Fibroblast of skin of back (primary cell): ENCODE results near the gene RFTN2.
"Not testable (repeated sequence)": the region's sequence is repeated elsewhere in the genome, so short reads cannot be mapped to it uniquely, and the experiment has no call there.

Experiments
- DNase-seq: peaks from one replicate; pipeline ENCODE4 v3.0.0-alpha.2; 2013

RFTN2 gene

DNA sequence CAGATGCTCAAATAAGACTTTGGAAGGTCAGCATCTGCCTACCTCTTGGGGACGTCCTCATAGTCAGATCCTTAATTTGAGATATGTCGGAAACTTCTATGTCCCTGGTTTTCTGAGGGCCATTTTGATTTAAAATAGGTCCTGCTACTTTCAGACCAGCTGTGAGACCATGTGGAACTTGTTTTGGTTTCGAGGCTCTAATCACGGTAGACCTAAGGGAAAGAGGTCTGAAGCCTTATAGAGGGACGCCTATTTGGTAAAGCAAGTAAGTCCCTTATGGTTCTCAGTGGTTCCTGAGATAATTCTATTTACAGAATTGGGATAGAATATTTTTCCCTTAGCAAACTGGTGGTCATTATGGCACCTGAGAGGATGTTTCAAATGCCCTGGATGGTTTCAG, 75.1 kb downstream of the RFTN2 start:
- DNase-seq, result no peak

DNA sequence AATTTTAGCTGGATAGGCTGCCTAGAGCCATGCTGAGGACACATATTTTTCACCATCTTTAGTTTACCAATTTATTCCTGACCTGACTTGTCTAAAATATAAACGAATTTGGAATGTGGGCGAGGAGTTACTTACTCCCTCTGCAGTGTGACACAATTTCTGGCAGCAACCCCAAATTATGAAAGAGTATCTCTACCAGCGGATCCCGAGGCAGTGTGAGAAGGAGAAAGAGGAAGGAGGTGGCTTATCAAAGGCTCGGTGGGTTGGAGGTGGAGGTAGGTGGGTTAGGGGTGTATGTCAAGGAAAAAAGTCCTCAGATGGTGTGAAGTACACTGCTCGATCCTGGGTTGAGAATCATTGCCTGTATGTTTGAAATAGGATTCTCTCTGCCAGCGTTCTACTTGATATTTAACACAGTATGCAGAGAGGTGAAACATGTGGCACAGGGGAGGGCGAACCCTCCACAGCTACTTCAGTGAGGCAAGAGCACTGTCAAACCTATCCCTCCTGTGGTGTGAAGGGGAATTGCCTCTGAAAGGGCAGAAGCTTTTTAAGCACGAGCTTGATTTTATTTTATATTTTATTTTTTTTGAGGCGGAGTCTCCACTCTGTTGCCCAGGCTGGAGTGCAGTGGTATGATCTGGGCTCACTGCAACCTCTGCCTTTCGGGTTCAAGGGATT, 76.0 kb downstream of the RFTN2 start:
- DNase-seq, result peak; percentile 9

- no peak for DNase-seq
Measured at GRCh38 chr2:197598450-197598849, 76.9 kb downstream of the RFTN2 start.

- no peak for DNase-seq
Measured at GRCh38 chr2:197597166-197597565, 78.2 kb downstream of the RFTN2 start.

- DNase-seq, result no peak
Measured at GRCh38 chr2:197596766-197597165, 78.6 kb downstream of the RFTN2 start.

- DNase-seq, result no peak
Measured at GRCh38 chr2:197591339-197592072, 83.9 kb downstream of the RFTN2 start.

DNA sequence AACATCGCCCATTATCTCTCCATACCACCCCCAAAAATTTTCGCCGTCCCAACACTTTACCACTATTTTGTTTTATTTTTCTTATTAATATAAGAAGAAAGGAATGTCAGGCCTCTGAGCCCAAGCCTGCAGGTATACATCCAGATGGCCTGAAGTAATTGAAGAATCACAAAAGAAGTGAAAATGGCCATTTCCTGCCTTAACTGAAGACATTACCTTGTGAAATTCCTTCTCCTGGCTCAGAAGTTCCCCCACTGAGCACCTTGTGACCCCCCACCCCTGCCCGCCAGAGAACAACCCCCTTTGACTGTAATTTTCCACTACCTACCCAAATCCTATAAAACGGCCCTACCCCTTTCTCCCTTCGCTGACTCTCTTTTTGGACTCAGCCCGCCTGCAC, 88.1 kb downstream of the RFTN2 start:
- DNase-seq, result not testable (repeated sequence)

DNA sequence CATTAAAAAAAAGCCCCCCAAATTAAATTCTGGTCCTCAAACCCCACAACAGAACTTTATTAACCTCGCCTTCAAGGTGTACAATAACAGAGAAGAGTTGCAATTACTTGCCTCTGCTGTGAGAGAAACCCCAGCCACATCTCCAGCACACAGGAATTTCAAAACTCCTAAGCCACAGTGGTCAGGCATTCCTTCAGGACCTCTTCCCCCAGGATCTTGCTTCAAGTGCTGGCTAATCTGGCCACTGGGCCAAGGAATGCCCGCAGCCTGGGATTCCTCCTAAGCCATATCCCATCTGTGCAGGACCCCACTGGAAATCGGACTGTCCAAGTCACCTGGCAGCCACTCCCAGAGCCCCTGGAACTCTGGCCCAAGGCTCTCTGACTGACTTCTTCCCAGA, 95.2 kb downstream of the RFTN2 start:
- DNase-seq, result not testable (repeated sequence)

DNA sequence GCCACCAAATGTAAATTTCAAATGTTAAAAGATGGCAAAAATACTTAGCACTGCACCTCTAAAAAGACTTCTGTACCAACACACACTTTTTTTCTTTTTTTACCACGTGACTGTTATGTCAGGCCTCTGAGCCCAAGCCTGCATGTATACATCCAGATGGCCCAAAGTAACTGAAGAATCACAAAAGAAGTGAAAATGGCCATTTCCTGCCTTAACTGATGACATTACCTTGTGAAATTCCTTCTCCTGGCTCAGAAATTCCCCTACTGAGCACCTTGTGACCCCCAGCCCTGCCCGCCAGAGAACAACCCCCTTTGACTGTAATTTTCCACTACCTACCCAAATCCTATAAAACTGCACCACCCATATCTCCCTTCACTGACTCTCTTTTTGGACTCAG, 97.1 kb downstream of the RFTN2 start:
- not testable (repeated sequence) for DNase-seq

DNA sequence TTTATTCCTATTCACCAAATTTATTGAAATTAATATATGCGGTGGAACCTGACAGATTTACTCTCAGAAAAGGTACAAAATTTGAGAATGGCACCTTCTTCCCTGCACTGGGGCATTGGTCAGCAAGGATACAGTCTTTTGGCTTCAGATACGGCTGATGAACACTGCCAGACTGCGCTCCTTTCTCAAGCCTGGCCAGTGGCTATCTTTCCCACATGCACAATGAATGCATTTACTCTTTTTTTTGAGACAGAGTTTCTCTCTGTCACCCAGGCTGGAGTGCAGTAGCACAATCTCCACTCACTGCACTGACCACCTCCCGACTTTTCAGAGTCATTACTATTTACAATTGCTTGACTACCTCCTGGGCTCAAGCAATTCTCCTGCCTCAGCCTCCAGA, 97.9 kb downstream of the RFTN2 start:
- DNase-seq, result no peak

- peak; percentile 6 for DNase-seq
Measured at GRCh38 chr2:197576631-197577030, 98.8 kb downstream of the RFTN2 start.

GRCh38 chr2:197575987-197576386, 99.4 kb downstream of the RFTN2 start:
- peak; percentile 8 for DNase-seq

DNA sequence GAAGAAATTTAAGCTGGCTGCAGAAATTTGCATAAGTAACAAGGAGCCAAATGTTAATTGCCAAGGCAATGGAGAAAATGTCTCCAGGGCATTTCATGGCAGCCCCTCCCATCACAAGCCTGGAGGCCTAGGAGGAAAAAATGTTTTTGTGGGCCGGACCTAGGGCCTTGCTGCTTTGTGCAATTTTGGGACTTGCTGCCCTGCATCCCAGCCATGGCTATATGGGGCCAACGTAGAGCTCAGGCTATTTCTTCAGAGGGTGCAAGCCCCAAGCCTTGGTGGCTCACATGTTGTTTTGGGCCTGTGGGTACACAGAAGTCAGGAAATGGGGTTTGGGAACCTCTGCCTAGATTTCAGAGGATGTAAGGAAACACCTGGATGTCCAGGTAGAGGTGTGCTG, 101.8 kb downstream of the RFTN2 start:
- DNase-seq, result no peak

- peak; percentile 71 for DNase-seq
Measured at GRCh38 chr2:197571627-197572271, 103.6 kb downstream of the RFTN2 start.

- DNase-seq, result no peak
Measured at GRCh38 chr2:197560146-197560665, 115.2 kb downstream of the RFTN2 start.

GRCh38 chr2:197559681-197560080, 115.7 kb downstream of the RFTN2 start:
- no peak for DNase-seq

DNA sequence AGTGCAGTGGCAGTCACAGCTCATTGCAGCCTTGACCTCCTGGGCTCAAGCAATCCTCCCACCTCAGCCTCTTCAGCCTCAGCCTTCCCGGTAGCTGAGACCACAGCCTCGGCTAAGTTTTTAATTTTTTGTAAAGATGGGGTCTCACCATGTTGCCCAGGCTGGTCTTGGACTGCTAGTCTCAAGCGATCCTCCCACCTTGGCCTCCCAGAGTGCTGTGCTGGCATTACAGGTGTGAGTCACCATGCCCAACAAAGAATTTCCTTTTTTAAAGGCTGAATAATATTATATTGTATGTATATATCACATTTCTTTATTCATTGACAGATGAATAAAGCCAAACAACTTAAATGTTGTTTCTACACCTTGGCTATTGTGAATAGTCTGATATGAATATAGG, 117.0 kb downstream of the RFTN2 start:
- no peak for DNase-seq

DNA sequence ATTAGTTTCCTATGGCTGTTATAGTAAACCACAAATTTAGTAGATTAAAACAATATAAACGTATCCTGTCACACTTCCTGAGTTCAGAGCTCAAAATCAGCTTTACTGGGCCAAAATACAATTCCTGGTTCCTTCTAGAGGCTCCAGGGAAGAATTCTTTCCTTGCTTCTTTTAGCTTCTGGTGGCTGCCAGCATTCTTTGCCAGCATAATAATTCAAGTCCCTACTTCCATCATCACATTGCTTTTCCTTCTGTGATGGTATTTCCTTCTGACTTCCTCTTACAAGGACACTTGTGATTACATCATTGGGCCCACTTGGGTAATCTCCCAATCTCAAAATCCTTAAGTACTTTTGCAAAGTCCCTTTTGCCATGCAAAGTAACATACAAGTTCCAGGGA, 118.9 kb downstream of the RFTN2 start:
- peak; percentile 7 for DNase-seq

DNA sequence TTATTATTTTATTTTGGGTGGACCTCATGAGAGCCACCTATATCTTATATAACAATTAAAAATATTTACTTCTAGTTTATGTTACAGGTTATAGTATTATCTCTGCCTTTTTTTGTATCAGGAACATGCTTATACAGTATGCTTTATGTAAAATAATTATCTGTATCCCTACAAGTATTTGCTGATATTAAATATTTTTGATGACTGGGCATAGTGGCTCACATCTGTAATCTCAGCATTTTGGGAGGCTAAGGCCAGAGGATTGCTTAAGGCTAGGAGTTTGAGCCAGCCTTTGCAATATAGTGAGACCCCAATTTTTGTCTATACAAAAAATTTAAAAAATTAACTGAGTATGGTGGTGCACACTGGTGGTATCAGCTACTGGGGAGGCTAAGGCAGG, 119.9 kb downstream of the RFTN2 start:
- DNase-seq, result no peak

DNA sequence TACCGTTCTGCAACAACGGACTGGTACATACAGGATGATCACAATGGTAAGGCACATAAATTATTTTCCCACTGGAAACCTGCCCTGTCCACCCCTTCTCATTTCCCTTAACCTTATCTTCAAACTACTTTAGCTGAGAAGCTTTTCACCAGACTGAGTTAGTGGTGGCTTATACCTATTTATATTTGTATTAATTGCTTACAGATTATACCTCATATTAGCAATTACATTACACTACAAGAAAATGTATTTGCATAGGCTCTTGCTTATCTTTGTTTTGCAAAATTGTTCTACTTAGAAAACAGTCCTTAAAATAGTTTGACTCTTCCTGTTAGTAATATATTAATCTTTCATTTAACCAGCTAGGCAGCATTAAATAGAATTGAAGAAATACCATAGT, 124.1 kb downstream of the RFTN2 start:
- not testable (repeated sequence) for DNase-seq

DNA sequence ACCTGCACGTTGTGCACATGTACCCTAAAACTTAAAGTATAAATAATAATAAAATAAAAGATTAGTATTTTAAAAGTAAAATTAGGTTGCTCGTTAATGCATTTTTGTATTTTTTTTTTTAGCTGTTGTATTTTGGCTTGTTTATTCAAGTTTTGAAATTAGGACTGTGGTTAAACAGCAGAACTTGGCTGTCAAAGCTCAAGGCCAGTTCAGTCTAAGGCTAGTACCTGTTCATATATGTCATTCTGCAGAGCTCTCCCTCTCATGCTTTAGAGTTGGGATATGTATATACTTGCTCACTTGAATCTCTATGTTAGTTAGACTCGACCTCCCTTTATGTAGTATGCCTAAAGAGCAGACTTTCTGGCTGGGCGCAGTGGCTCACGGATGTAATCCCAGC, 126.8 kb downstream of the RFTN2 start:
- DNase-seq, result no peak

DNA sequence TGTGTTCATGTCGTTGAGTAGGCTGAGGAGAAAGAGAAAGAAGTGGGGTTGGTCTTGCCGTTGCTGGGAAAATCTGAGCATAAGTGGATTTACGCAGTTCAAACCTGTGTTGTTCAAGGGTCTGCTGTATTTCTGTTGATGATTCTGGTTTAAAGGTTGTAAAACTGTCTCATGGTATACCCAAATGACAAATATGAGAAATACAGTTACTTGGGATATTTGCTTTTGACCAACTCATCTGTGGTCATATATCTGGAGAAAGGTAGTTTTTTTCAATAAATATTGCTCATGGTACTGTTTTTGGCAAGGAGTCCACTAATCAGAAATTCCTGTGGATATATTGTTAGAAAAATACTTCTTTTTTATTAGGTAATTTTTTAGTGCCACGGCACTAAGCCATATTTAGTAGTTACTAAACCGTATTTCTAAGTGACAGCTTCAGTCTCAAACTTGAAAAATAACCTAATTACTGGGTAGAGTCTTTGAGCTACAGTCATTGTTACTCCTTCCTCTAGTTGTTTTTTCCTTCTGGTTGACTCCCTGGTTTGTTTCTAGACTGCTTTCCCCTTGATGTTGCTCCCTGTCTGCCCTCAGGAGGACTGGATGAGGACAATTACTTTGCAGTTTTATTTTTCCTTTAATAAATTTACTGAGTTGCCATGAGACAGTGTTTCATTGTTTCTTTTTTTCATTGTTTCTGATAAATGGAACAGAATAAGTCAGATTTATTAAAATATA, 128.1 kb downstream of the RFTN2 start:
- no peak for DNase-seq

DNA sequence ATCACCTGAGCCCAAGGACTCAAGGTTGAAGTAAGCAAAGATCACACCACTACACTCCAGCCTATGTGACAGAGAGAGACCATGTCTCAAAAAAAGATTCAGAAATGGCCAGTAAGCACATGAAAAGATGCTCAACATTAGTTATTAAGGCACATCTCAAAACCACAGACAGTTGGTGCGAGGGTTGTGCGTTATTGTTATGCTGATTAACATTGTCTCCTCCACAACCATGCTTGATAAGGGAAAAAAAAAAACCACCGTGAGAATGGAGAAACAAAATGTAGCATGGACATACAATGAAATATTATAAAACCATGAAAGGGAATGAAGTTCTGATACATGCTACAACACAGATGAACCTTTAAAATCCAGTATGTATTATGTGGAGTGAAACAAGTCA, 132.2 kb downstream of the RFTN2 start:
- no peak for DNase-seq
